HG03196 (cell line): ENCODE measurements around the gene NEK2.
"Not testable (repeated sequence)": the region's sequence is repeated elsewhere in the genome, so short reads cannot be mapped to it uniquely, and the experiment has no call there.

Experiments
- ATAC-seq: cut with Tn5 transposase; IDR thresholded peaks from one replicate; pipeline ENCODE4 v1.9.1; 2021; ENCODE audit not compliant: unreplicated experiment

NEK2 gene

GRCh38 chr1:211675230-211676105, at the start of gene NEK2:
Gene NEK2, minus strand, starts transcription at chr1:211675621. Its CDS starts 142 bp downstream, at chr1:211675479.
- peak; percentile 95 for ATAC-seq

GRCh38 chr1:211724687-211725196, 49.3 kb upstream of the NEK2 start:
- ATAC-seq = no peak

- ATAC-seq = no peak
These were observed 47.9 kb upstream of the NEK2 start for GRCh38 chr1:211723273-211723672.

GRCh38 chr1:211722277-211723175, 47.1 kb upstream of the NEK2 start:
- ATAC-seq = no peak

- not testable (repeated sequence) for ATAC-seq
These were observed 41.1 kb upstream of the NEK2 start for GRCh38 chr1:211716555-211716954.

GRCh38 chr1:211715971-211716370, 40.5 kb upstream of the NEK2 start:
- no peak for ATAC-seq

GRCh38 chr1:211714154-211714553, 38.7 kb upstream of the NEK2 start:
- ATAC-seq = no peak

- no peak for ATAC-seq
These were observed 37.8 kb upstream of the NEK2 start for GRCh38 chr1:211713231-211713630.

GRCh38 chr1:211711315-211711705, 35.9 kb upstream of the NEK2 start:
- ATAC-seq = no peak

GRCh38 chr1:211710566-211711314, 35.3 kb upstream of the NEK2 start:
- no peak for ATAC-seq

- ATAC-seq = no peak
These were observed 33.5 kb upstream of the NEK2 start for GRCh38 chr1:211708926-211709325.

GRCh38 chr1:211708006-211708405, 32.6 kb upstream of the NEK2 start:
- no peak for ATAC-seq

GRCh38 chr1:211705467-211706091, 30.2 kb upstream of the NEK2 start:
- ATAC-seq = no peak

- ATAC-seq = no peak
These were observed 29.1 kb upstream of the NEK2 start for GRCh38 chr1:211704543-211704942.

- ATAC-seq = no peak
These were observed 28.6 kb upstream of the NEK2 start for GRCh38 chr1:211703812-211704537.

- no peak for ATAC-seq
These were observed 26.3 kb upstream of the NEK2 start for GRCh38 chr1:211701733-211702132.

- no peak for ATAC-seq
These were observed 23.6 kb upstream of the NEK2 start for GRCh38 chr1:211699059-211699458.

GRCh38 chr1:211698161-211699026, 23.0 kb upstream of the NEK2 start:
- peak; percentile 65 for ATAC-seq

- ATAC-seq = peak; percentile 71
These were observed 21.9 kb upstream of the NEK2 start for GRCh38 chr1:211697356-211697755.
